ENCODE measurements around the gene DCDC1.

The DCDC1 gene

DNA sequence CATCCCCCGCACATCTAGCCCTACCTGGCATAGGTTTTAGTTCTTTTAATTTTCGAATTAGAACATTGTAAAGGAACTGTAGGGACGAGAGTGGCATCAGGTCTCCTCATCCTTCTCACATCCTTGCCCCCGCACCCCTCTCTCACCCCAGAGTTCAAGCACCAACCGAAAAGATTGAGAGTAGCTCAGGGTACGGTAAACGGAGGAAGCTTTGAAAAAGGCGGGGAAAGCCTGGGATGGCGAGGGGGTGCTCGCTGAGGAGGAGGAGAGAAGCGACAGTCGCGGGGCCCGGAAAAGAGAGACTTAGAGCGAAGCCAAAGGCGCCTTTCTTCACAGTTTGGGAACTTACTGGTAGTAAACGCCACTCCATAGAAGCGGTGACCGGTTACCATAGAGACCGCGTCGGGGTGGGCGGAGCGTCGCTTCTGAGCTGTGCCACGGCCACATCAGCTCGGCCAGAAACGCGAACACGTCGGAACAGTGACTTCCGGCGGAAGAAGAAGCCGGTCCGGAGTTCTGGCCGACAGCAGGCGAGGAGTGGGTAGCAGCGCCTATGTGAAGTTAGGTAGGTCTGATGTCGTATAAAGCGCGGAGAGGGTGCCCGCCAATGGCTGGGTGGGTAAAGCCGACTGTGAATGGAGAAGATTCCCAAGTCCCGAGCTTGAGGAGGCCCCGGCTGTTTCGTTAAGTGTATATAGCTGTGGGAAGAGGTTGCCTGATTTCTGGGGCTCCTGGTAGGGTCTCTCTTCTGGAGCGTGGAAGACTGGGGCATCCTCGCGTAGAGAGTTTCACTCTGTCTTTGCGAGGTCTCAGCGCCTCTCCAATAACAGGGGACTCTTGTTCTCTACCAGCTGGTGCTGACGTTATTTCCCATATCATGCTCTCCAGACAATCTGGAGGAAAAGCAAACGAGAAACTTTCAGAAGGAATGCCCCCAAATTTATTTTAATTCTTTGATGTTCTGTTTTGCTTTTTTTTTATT lies at the start of gene DCDC1, which contains the start of gene DNAJC24:
TSS of gene DCDC1 (minus strand) at position 392 of the 982 bp plus-strand sequence. CDS start 41,459 bp downstream, outside the sequence.
TSS of gene DNAJC24 (plus strand) at position 513 of the 982 bp plus-strand sequence. CDS start 889 bp downstream, outside the sequence.
- DNase-seq (ENCODE audit: low read depth in 2 of 2), result peak; percentile 76 to 86

DNA sequence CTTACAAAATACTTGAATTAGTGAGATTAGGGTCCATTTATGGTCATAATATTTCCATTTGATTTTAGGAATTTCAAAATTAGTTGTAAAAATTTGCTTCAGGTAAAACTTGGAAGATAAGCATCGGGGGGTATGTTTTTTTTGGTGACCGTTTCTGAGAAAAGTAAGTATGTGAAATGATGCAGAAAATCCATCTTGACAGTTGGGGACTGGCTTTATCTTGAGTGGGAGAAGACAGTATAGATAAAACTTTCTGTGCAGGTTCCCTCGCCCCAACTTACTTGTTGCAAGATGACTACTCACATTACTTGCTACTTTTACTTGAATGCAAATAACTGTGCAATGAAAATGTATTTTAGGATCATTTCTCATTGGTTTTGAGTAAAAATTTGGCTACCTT lies 49.6 kb upstream of the DCDC1 start:
- DNase-seq (ENCODE audit: low read depth in 2 of 2), result no peak

DNA sequence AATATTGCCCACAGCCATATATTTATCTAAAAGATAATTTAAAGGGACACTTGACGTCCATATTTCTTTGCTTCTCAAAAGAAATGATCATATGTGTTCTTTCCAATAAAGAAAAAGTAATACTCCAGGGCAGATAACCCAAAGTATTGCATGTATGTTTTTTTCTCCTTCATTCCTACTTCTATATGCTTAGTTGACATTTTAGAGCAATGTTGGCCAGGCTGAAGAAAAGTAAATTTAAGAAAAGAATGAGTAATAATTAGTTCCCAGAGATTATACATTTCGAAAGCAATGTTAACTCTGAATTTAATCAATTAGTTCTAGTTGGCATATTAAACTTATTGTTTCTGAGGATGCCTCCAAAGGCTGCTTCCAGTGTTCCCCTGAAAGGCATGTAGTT lies 48.3 kb upstream of the DCDC1 start:
- no peak for DNase-seq (ENCODE audit: low read depth in 2 of 2)

DNA sequence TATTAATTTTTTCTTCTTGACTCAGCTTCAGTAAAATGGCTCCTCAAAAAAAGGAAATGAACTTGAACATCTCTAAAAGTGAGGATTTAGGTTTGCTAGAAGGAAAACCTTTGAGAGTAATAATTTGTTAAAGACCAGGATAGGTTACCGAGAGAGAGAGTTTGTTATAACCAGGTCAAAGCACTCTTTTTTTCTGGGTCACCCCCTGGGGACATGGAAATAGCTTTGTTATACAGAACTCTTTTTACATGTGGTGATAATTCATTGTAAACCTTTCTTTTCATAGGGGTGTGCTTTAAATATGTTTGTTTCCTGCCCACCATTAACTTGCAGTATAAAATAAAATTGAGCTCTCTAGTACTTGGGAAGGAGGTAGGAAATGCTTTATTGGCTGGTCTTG lies 47.8 kb upstream of the DCDC1 start:
- no peak for DNase-seq (ENCODE audit: low read depth in 2 of 2)

DNA sequence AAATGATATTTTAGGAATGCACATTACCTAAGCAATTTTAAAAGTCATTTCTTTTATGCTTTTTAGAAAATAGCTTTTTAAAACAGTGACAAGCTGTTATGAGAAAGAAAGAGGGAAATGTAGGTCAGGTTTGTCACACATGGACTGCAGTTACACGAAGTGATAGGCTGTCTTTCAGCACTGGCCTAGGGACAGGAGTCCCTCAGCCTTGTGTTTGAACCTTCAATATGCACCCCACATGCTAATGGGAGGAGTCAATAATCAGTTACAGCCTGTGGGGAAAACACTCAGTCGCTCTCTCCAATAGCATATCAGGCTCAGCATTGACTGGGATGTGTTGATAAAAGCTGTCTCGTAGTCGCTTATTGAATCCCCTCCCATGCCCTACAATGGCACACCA lies 45.9 kb upstream of the DCDC1 start:
- DNase-seq (ENCODE audit: low read depth in 2 of 2), result no peak

GRCh38 chr11:31414338-31414737 lies 44.8 kb upstream of the DCDC1 start:
- DNase-seq (ENCODE audit: low read depth in 2 of 2), result no peak

DNA sequence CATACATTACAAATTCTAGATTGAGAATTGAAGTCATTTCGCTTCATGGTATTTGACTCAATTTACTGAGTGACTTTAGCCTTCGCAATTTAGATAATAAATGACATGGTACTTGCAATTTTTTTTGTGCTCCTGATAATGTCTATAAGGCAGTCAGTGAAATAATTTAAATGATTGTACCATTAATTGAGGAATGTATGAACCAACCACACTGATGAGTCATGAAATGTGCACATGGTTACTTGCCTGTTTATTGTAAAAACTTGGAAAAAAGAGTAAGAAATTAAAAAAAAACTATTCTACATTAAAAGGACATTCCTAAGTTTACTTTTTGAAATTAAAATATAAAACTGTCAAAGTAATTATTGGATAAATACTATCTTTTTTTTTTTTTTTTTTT lies 43.4 kb upstream of the DCDC1 start:
- no peak for DNase-seq (ENCODE audit: low read depth in 2 of 2)

DNA sequence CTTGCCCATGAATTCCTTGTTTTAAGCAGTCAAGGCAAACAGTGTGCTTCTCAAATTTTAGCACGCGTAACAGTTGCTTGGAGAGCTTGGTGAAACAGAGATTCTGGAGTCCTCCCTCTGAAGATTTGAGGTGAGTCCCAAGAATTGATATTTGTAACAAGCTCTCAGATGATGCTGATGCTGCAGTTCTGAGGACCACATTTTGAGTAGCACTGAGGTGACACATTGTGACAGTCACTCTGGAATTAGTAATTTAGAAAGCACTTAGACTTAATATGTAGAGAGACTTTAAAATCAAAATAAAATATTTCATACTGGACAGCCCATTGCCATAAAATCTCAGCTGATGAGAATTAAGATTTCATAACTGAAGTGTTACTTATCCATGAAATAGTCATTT lies 38.7 kb upstream of the DCDC1 start:
- DNase-seq (ENCODE audit: low read depth in 2 of 2), result no peak

DNA sequence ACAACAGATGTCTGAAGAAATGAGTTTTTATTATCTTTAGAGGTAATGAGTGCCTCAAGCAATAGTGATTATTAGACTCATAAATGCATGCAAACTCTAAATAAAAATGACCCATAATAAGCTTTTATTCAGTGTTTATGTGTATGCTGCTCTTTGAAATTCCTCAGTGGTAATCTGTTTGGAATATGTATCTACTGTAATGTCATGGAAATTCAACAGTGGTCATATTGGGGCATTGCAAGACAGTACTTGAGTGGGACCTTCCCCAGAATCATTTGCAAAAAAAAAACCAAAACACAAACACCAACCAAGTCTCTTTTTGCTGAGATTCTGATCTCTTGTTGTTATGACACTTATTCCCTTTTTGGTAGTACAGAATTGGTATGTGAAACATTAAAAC lies 35.1 kb upstream of the DCDC1 start:
- no peak for DNase-seq (ENCODE audit: low read depth in 2 of 2)

GRCh38 chr11:31397239-31397834 lies 27.8 kb upstream of the DCDC1 start:
- no peak for DNase-seq (ENCODE audit: low read depth in 2 of 2)

GRCh38 chr11:31387379-31387778 lies 17.8 kb upstream of the DCDC1 start:
- DNase-seq (ENCODE audit: low read depth in 2 of 2), result no peak

DNA sequence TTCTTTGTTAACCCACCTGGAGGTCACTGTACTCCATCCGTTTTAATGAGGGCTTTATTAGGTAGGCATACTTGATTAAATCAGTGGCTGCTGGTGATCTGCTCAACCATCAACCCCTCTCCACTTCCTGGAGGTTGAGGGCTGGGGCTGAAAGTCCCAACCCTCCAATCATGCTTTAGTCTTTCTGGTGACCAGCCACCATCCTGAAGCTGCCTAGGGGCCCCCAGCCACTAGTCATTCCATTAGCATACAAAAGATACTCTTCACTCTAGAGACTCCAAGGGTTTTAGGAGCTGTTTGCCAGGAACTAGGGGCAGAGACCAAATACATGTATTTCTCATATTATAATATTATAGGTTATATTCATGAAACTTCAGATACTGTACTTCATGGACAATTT lies 13.6 kb upstream of the DCDC1 start:
- no peak for DNase-seq (ENCODE audit: low read depth in 2 of 2)

DNA sequence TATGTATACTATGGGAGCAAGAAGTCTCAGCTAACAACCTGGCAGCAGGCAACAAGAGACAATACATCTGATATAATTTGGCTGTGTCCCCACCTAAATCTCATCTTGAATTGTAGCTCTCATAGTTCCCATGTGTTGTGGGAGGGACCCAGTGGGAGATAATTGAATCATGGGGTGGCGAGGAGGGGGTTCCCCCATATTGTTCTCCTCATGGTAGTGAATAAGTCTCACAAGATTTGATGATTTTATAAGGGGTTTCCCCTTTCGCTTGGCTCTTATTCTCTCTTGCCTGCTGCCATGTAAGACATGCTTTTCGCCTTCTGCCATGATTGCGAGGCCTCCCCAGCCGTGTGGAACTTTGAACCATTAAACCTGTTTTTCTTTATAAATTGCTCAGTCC lies 6.3 kb upstream of the DCDC1 start:
- DNase-seq (ENCODE audit: low read depth in 2 of 2), result no peak

DNA sequence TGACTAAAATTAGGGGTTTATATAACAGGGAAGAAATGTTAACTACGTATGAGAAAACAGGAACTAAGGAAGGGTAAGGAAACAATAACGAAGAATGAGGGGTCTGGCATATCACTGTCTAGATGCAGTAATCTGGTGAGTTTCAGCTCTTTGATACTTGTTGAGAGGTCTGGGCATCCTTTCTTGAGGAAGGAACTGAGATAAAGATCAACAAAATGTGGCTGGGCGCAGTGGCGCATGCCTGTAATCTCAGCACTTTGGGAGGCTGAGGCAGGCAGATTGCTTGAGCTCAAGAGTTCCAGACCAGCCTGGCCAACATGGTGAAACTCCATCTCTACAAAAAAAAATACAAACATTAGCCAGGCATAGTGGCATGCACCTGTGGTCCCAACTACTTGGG lies 2.7 kb downstream of the DCDC1 start:
- DNase-seq (ENCODE audit: low read depth in 2 of 2), result no peak

- no peak for DNase-seq (ENCODE audit: low read depth in 2 of 2)
Observed at GRCh38 chr11:31361743-31362142, 7.8 kb downstream of the DCDC1 start.

DNA sequence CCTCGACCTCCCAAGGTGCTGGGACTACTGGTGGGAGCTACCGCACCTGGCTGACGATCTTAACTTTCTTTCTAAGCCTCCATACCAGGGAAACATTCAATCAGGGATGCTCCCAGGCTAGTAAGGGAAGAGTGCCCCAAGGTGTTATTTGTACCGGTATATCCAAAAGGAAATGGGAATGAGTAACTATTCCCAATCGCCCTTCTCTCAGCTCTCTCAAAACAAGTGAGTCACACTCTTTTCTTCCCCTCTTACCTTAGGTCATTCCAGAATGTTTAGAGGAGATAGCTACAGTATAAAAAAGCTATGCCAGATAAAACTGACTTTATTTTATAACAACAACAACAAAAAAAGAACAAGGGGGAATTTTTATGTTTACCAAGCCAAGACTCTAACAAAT lies 13.7 kb downstream of the DCDC1 start:
- no peak for DNase-seq (ENCODE audit: low read depth in 2 of 2)

GRCh38 chr11:31355131-31355530 lies 14.4 kb downstream of the DCDC1 start:
- DNase-seq (ENCODE audit: low read depth in 2 of 2), result no peak

GRCh38 chr11:31351168-31351567 lies 18.4 kb downstream of the DCDC1 start:
- no peak for DNase-seq (ENCODE audit: low read depth in 2 of 2)

DNA sequence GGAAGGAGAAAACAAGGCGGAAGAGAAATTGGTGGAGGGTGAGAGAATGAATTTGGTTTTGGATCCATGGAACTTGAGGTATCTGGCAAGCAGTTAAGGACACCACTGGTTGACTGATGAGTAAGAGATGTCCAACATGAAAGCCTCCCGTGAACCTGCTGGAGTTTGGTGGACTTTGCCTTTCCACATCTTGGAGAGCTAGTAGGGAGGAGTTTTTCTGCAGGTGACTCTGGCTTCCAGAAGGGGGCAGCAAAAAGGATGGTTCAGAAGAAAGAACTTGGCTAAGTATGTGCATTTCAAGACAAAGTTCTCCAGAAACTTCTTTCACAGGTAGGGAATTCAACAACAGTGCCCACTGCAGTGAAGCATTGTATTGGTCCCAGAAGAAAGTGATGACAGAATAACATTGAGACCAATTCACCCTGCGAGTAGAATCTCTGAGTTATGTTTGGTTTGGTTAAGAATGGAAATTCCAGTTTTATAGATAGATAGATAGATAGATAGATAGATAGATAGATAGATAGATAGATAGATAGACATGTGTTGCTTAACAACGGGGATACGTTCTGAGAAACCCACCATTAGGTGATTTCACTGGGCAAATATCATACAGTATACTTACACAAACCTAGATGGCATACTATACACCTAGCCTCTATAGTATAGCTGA lies 28.5 kb downstream of the DCDC1 start:
- DNase-seq (ENCODE audit: low read depth in 2 of 2), result no peak

DNA sequence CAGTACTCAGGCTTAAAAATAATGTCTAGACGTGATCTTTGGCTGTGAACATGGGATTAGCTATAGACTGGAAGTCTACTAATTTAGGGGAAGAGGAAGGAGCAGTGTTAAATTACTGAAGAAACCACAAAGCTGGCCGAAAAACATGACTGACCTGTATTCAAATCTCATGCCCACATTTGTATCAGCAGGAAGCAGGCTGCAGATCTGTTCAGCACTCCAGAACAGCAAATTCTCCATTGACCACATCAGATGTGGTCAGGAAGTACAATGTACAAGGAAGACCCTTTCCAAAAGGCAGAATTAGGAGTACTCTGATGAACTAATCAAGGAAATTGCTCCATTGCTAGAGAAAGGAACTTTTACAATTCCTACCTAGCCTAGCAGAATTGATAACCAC lies 31.7 kb downstream of the DCDC1 start:
- DNase-seq (ENCODE audit: low read depth in 2 of 2), result no peak

DNA sequence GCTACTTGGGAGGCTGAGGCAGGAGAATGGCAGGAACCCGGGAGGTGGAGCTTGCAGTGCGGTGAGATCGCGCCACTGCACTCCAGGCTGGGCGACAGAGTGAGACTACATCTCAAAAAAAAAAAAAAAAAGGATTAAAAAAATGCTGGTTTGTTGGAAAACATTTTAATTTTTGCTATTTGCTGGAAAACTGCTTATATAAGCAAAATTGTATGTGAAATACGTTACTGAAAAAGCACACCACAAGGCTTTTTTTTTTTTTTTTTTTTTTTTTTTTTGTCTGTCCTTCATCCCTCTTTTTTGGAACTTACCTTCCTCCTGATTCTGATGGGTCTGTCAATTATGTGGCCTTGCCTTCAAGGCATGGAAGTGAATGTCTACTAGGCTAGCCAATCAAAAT lies 40.8 kb downstream of the DCDC1 start:
- no peak for DNase-seq (ENCODE audit: low read depth in 2 of 2)

DNA sequence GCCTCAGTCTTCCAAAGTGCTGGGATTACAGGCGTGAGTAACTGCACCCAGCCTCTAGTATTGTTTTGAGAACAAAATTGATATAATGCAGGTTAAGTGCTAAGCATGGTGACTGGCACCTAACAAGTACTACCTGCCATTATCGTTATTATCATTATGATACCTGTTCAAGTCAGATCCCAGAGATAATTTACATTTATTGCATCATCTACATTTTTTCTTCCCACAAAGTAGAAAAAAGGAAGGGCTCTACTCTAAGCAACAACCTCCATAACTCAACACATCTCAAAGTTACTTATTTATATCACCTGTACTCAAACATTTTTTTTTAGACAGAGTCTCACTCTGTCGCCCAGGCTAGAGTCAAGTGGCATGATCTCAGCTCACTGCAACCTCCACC lies 42.1 kb downstream of the DCDC1 start:
- no peak for DNase-seq (ENCODE audit: low read depth in 2 of 2)
